Measurements from ENCODE around the gene ANKRD39.

DNA sequence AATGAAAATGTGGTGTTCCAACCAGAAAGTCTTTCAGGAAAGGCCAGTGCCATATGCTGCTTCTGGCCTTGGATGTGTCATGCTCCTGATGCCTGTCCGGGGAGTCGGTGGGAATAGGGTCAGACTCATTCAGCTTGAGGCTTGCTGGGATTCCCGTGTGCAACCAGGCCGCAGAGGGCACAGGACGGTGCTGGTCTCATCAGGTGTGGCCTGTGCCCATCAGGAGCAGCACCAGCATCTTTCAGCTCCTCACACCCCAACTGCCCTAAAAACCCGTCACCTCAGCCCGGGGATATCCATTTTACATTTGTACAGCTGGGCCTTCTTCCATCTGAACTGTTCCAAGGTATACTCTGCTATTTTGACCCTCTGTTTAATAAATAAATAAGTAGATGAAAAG, 55.1 kb downstream of the ANKRD39 start:
- TF ChIP-seq CTCF (conservative IDR thresholded peaks at IDR 0.05; ENCODE audit: low read depth, low read length) (no peak), EZH2 (IDR thresholded peaks at IDR 0.05; ENCODE audit: borderline replicate concordance, low read depth, low read length, poor library complexity, severe bottlenecking) (no peak)

Measured in A673 (cell line).